SK-N-SH treated with all-trans-retinoic acid at 6 μM for 48 hours (cell line): ENCODE data around the gene ALDH3A1.

Source experiments
- ARNTL ChIP-seq: fragments of 450-650 bp; formaldehyde crosslinking; IDR thresholded peaks from 2 replicates; pipeline ENCODE4 v1.5.0; 2020; ENCODE audit warnings: low read depth, mild to moderate bottlenecking, moderate library complexity, borderline replicate concordance
- BACH2 ChIP-seq: fragments of 250-450 bp; sonication (Bioruptor Pico); IDR thresholded peaks from 2 replicates; pipeline ENCODE4 v1.9.0; 2021; ENCODE audit warnings: mild to moderate bottlenecking, borderline replicate concordance
- CSDC2 ChIP-seq: fragments of 250-450 bp; sonication (Bioruptor Pico); IDR thresholded peaks from 2 replicates; pipeline ENCODE4 v1.5.0; 2020; ENCODE audit warnings: mild to moderate bottlenecking, moderate library complexity
- ESRRG ChIP-seq: fragments of 250-450 bp; sonication (Bioruptor Pico); IDR thresholded peaks from 2 replicates; pipeline ENCODE4 v1.6.1; 2021; ENCODE audit warnings: mild to moderate bottlenecking
- RARB ChIP-seq: fragments of 250-450 bp; sonication (Bioruptor Pico); IDR thresholded peaks from 2 replicates; pipeline ENCODE4 v1.8.0; 2021; ENCODE audit warnings: mild to moderate bottlenecking, moderate library complexity
- ZC3H10 ChIP-seq: fragments of 250-450 bp; sonication (Bioruptor Pico); IDR thresholded peaks from 2 replicates; pipeline ENCODE4 v1.5.1; 2021; ENCODE audit warnings: mild to moderate bottlenecking, moderate library complexity
- ZFP3 ChIP-seq: fragments of 250-450 bp; sonication (Bioruptor Pico); IDR thresholded peaks from 2 replicates; pipeline ENCODE4 v1.5.0; 2020; ENCODE audit warnings: mild to moderate bottlenecking, moderate library complexity
- ZFP30 ChIP-seq: fragments of 450-650 bp; formaldehyde crosslinking; IDR thresholded peaks from 2 replicates; pipeline ENCODE4 v1.5.0; 2022; ENCODE audit warnings: mild to moderate bottlenecking, moderate library complexity
- ZNF70 ChIP-seq: fragments of 450-650 bp; formaldehyde crosslinking; IDR thresholded peaks from 2 replicates; pipeline ENCODE4 v1.5.0; 2020; ENCODE audit warnings: mild to moderate bottlenecking, moderate library complexity
- TF ChIP-seq, protein P1 (sequence below): fragments of 250-450 bp; sonication (Bioruptor Pico); IDR thresholded peaks from 2 replicates; pipeline ENCODE4 v1.8.0; 2020; ENCODE audit warnings: mild to moderate bottlenecking, moderate library complexity, borderline replicate concordance
- TF ChIP-seq, protein P2 (sequence below): fragments of 250-450 bp; sonication (Bioruptor Pico); IDR thresholded peaks from 2 replicates; pipeline ENCODE4 v1.5.1; 2020; ENCODE audit warnings: low read depth, mild to moderate bottlenecking, moderate library complexity
- TF ChIP-seq, protein P3 (sequence below): fragments of 250-450 bp; sonication (Bioruptor Pico); IDR thresholded peaks from 2 replicates; pipeline ENCODE4 v1.8.0; 2021; ENCODE audit warnings: low read depth, mild to moderate bottlenecking, moderate library complexity, borderline replicate concordance

DNA sequence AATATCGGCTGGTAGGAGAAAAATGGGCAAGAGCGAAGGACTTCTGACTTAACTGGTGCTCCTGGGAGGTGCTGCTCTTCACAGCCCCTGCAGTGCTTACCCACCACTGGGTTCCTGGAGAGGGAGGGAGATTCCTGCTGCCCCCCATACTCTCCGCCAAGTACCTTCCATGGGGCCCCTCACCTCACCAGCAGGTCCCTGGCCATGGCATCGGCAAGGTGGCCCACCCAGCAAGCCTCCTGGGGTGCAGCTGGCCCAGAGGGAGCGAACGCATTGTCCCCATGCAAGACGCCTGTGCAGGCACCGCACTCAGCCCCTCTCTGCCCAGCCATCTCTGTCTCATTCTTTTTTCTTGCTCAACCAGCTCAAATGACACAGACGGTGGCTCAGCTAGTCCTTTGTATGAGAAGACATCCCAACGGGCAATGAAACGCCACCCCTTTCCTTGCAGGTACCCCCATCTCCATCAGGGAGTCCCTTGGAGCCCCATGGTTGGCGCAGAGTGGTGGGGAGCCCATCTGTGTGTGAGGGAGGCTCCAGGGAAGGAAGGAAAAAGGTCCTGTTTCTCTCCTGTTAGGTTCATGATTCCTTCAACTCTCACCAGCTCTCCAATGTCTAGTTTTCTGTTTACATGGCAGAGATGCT, 9.6 kb upstream of the ALDH3A1 start:
- no peak for TF ChIP-seq ARNTL (CRISPR knock-in tag)
- TF ChIP-seq, protein P1, sequence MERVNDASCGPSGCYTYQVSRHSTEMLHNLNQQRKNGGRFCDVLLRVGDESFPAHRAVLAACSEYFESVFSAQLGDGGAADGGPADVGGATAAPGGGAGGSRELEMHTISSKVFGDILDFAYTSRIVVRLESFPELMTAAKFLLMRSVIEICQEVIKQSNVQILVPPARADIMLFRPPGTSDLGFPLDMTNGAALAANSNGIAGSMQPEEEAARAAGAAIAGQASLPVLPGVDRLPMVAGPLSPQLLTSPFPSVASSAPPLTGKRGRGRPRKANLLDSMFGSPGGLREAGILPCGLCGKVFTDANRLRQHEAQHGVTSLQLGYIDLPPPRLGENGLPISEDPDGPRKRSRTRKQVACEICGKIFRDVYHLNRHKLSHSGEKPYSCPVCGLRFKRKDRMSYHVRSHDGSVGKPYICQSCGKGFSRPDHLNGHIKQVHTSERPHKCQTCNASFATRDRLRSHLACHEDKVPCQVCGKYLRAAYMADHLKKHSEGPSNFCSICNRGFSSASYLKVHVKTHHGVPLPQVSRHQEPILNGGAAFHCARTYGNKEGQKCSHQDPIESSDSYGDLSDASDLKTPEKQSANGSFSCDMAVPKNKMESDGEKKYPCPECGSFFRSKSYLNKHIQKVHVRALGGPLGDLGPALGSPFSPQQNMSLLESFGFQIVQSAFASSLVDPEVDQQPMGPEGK (CRISPR knock-in tag) = no peak
- TF ChIP-seq ZFP30 (CRISPR knock-in tag) = no peak
- no peak for TF ChIP-seq ZFP3 (CRISPR knock-in tag)
- TF ChIP-seq ESRRG (CRISPR knock-in tag) = no peak
- TF ChIP-seq, protein P2, sequence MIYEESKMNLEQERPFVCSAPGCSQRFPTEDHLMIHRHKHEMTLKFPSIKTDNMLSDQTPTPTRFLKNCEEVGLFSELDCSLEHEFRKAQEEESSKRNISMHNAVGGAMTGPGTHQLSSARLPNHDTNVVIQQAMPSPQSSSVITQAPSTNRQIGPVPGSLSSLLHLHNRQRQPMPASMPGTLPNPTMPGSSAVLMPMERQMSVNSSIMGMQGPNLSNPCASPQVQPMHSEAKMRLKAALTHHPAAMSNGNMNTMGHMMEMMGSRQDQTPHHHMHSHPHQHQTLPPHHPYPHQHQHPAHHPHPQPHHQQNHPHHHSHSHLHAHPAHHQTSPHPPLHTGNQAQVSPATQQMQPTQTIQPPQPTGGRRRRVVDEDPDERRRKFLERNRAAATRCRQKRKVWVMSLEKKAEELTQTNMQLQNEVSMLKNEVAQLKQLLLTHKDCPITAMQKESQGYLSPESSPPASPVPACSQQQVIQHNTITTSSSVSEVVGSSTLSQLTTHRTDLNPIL = no peak
- TF ChIP-seq ZC3H10 (CRISPR knock-in tag) = no peak
- TF ChIP-seq CSDC2 (CRISPR knock-in tag) = no peak
- TF ChIP-seq ZNF70 (CRISPR knock-in tag) = no peak
- TF ChIP-seq BACH2 (CRISPR knock-in tag) = no peak
- no peak for TF ChIP-seq RARB
- TF ChIP-seq, protein P3, sequence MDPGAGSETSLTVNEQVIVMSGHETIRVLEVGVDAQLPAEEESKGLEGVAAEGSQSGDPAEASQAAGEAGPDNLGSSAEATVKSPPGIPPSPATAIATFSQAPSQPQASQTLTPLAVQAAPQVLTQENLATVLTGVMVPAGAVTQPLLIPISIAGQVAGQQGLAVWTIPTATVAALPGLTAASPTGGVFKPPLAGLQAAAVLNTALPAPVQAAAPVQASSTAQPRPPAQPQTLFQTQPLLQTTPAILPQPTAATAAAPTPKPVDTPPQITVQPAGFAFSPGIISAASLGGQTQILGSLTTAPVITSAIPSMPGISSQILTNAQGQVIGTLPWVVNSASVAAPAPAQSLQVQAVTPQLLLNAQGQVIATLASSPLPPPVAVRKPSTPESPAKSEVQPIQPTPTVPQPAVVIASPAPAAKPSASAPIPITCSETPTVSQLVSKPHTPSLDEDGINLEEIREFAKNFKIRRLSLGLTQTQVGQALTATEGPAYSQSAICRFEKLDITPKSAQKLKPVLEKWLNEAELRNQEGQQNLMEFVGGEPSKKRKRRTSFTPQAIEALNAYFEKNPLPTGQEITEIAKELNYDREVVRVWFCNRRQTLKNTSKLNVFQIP (CRISPR knock-in tag) = no peak
